H1 (cell line): Measurements from ENCODE around the gene BCAR3.

Experiments used
- ATF2 ChIP-seq: IDR thresholded peaks from 2 replicates; pipeline ENCODE4 v1.6.1; 2012; ENCODE audit warnings: low read length, inconsistent platforms
- CBX5 ChIP-seq: fragments of 300-800, 300-1000 bp; sonication (generic); IDR thresholded peaks from 2 replicates; pipeline ENCODE4 v1.7.1; 2016; ENCODE audit warnings: antibody characterized with exemption, low read length, low read depth
- EGR1 ChIP-seq: IDR thresholded peaks from 2 replicates; pipeline ENCODE4 v1.6.1; 2011; ENCODE audit warnings: low read depth, low read length, borderline replicate concordance
- EP300 ChIP-seq, 2 experiments: IDR thresholded peaks; 1 replicate in 1 of 2; 2 replicates in 1 of 2; pipeline ENCODE4 v1.6.1; 2011 to 2012; ENCODE audit warnings: low read depth in 2 of 2, low read length in 2 of 2, mild to moderate bottlenecking in 2 of 2, borderline replicate concordance in 1 of 2, inconsistent platforms in 1 of 2, moderate library complexity in 1 of 2
- HDAC6 ChIP-seq: IDR thresholded peaks from one replicate; pipeline ENCODE4 v1.7.1; 2012; ENCODE audit warnings: low read depth, mild to moderate bottlenecking, inconsistent platforms, low read length, moderate library complexity
- POLR2A ChIP-seq, 2 experiments: IDR thresholded peaks; 1 replicate in 1 of 2; 2 replicates in 1 of 2; pipeline ENCODE4 v1.6.1; 2011; ENCODE audit warnings: low read depth in 2 of 2, low read length in 2 of 2, mild to moderate bottlenecking in 2 of 2; ENCODE audit errors: control extremely low read depth in 1 of 2
- POLR2AphosphoS5 ChIP-seq: IDR thresholded peaks from 2 replicates; pipeline ENCODE4 v1.6.1; 2011; ENCODE audit warnings: low read depth, low read length
- TAF1 ChIP-seq: IDR thresholded peaks from 2 replicates; pipeline ENCODE4 v1.6.1; 2011; ENCODE audit warnings: mild to moderate bottlenecking, low read depth, low read length
- TF ChIP-seq, protein P1 (sequence below), 3 experiments: IDR thresholded peaks; 1 replicate in 2 of 3; 2 replicates in 1 of 3; pipeline versions ENCODE4 v1.5.1 to v1.6.1; 2011; ENCODE audit warnings: low read length in 3 of 3, mild to moderate bottlenecking in 3 of 3, inconsistent platforms in 2 of 3, low read depth in 1 of 3, moderate library complexity in 1 of 3; ENCODE audit not compliant: insufficient read depth in 1 of 3; ENCODE audit errors: control extremely low read depth in 1 of 3
- TF ChIP-seq, protein P2 (sequence below): IDR thresholded peaks from 2 replicates; pipeline ENCODE4 v1.6.1; 2012; ENCODE audit warnings: inconsistent platforms

DNA sequence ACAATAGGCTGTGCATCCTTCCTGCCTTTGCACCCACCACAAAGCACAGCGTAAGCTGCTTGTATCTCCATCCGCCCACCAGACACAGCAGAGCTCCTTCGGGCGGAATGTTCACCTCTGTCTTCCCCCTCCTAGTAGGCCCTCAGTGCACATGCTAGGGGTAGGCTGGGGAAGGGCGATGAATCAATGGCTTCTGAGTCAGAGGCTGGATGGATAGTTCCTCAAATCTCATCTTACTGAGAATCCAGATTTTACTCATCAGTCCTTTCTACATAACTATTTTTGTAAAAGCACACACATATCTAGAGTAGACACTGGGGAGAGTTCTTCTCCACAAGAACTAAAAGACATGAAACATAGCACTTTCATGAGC lies 73.8 kb downstream of the BCAR3 start:
- TF ChIP-seq ATF2: no peak
- no peak for TF ChIP-seq EGR1
- TF ChIP-seq TAF1: no peak
- no peak for TF ChIP-seq HDAC6
- TF ChIP-seq, protein P1, sequence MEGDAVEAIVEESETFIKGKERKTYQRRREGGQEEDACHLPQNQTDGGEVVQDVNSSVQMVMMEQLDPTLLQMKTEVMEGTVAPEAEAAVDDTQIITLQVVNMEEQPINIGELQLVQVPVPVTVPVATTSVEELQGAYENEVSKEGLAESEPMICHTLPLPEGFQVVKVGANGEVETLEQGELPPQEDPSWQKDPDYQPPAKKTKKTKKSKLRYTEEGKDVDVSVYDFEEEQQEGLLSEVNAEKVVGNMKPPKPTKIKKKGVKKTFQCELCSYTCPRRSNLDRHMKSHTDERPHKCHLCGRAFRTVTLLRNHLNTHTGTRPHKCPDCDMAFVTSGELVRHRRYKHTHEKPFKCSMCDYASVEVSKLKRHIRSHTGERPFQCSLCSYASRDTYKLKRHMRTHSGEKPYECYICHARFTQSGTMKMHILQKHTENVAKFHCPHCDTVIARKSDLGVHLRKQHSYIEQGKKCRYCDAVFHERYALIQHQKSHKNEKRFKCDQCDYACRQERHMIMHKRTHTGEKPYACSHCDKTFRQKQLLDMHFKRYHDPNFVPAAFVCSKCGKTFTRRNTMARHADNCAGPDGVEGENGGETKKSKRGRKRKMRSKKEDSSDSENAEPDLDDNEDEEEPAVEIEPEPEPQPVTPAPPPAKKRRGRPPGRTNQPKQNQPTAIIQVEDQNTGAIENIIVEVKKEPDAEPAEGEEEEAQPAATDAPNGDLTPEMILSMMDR (IDR thresholded peaks at IDR 0.05; ENCODE audit: control extremely low read depth in 1 of 3, insufficient read depth in 1 of 3, low read depth in 1 of 3, low read length in 3 of 3): no peak
- TF ChIP-seq POLR2AphosphoS5: no peak
- TF ChIP-seq, protein P2, sequence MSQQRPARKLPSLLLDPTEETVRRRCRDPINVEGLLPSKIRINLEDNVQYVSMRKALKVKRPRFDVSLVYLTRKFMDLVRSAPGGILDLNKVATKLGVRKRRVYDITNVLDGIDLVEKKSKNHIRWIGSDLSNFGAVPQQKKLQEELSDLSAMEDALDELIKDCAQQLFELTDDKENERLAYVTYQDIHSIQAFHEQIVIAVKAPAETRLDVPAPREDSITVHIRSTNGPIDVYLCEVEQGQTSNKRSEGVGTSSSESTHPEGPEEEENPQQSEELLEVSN: no peak
- TF ChIP-seq CBX5: no peak
- TF ChIP-seq POLR2A (IDR thresholded peaks at IDR 0.05; ENCODE audit: control extremely low read depth in 1 of 2, low read depth in 2 of 2, low read length in 2 of 2): no peak
- no peak for TF ChIP-seq EP300 (IDR thresholded peaks at IDR 0.05; ENCODE audit: borderline replicate concordance in 1 of 2, low read depth in 2 of 2, low read length in 2 of 2)
